Stimulated activated naive B cell treated with anti-CD40 and anti-IgM and Interleukin-4, amounts not matched to agents 10 μg/mL and 1 μg/mL and 100 μg/mL, for 72 hours (primary cell): ENCODE data around the gene ILK.

Source experiments
- ATAC-seq, 2 donors: fragments of 150-1000 bp; cut with Tn5 transposase; replicated peaks; 2 replicates each; pipeline ENCODE4 v1.10.0; 2021; ENCODE audit warnings: moderate library complexity in 1 of 2
- DNase-seq: peaks from one replicate; pipeline ENCODE4 v3.0.0; 2021
- H3K27ac Mint-ChIP-seq: one replicate; pipeline ENCODE4 v1.8.0; 2022; ENCODE audit warnings: mild to moderate bottlenecking, mixed read lengths
- H3K27me3 Mint-ChIP-seq, 2 donors: one replicate each; pipeline ENCODE4 v1.8.0; 2022; ENCODE audit warnings: mixed read lengths in 2 of 2
- H3K36me3 Mint-ChIP-seq, 2 donors: one replicate each; pipeline ENCODE4 v1.8.0; 2022; ENCODE audit warnings: mixed read lengths in 2 of 2, mild to moderate bottlenecking in 1 of 2
- H3K4me1 Mint-ChIP-seq, 2 donors: one replicate each; pipeline ENCODE4 v1.8.0; 2022; ENCODE audit warnings: mixed read lengths in 2 of 2, mild to moderate bottlenecking in 1 of 2
- H3K4me3 Mint-ChIP-seq, 2 donors: one replicate each; pipeline ENCODE4 v1.8.0; 2022; ENCODE audit warnings: mild to moderate bottlenecking in 2 of 2, mixed read lengths in 2 of 2, moderate library complexity in 1 of 2
- H3K9me3 Mint-ChIP-seq, 2 donors: one replicate each; pipeline ENCODE4 v1.8.0; 2022; ENCODE audit warnings: mixed read lengths in 2 of 2, mild to moderate bottlenecking in 1 of 2

ILK gene

DNA sequence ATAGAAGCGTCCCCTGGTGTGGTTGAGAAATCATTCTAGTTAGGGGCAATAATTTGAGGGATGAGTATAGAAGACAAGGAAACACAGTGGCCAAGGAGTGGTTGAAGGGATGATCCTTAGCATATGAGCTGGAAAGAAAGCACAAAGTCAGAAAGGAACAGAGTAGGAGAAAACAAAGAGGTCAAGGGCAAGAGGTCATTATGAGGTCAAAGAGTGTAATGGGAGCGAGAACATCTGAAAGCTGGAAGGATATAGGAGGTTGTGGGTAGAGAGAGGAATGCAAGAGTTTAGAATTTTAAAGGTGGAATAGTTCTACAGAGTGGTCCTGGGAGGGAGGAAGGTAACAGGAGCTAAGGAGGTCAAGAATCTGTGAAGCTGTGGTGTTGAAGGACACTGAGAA is 50.1 kb downstream of the ILK start:
- no peak overlapping the region for H3K27ac Mint-ChIP-seq
- peaks cover 7 to 12% of the 10 kb centered on the region in 2 donors for H3K4me1 Mint-ChIP-seq
- H3K4me3 Mint-ChIP-seq: no peak overlapping the region
- H3K27me3 Mint-ChIP-seq: peaks cover 13% of the 10 kb centered on the region in 2 donors
- DNase-seq (no peak), ATAC-seq (no peak)
- no peaks in the 10 kb centered on the region for H3K36me3 Mint-ChIP-seq
- no peaks in the 10 kb centered on the region for H3K9me3 Mint-ChIP-seq

DNA sequence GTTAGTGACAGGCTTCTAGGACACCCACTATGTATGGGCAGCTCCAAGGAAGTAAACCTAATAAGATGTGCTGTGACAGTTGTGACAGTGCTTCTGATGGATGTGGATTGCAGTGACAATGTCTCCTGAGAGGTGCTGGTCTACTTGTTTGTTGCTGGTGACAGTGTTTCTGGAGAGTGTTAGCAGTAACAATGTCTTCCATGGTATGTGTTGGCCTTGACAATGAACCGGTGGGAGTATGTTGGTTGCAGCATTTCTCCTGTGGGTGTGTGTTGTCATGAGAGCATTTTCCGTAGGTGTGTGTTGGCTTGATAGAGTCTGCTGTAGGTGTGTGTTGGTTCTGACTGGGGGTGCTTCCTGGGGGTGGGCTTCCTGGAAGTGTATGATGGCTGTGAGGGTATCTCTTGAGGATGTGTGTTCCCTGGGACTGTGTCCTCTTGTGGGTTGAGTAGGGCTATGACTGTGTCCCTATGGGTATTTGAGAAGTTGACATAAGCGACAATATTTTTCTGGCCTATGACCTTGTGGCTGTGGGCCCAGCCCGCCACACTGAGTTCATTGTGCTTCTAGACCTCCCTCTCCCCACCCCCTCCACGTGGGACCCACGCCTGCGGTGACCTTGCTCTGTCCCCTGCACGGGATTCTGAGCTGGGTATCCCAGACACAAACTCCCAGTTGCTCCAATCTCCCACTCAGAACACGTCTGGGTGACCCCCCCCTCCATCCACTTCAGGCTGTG is 50.9 kb downstream of the ILK start:
- no peak for DNase-seq
- H3K27me3 Mint-ChIP-seq: peaks cover 13% of the 10 kb centered on the region in 2 donors
- H3K9me3 Mint-ChIP-seq: no peaks in the 10 kb centered on the region
- no peak overlapping the region for H3K27ac Mint-ChIP-seq
- H3K4me1 Mint-ChIP-seq: peaks cover 7 to 12% of the 10 kb centered on the region in 2 donors
- H3K36me3 Mint-ChIP-seq: no peaks in the 10 kb centered on the region
- peak in 1 of 2 donors; percentile 11 for ATAC-seq
- no peak overlapping the region for H3K4me3 Mint-ChIP-seq

DNA sequence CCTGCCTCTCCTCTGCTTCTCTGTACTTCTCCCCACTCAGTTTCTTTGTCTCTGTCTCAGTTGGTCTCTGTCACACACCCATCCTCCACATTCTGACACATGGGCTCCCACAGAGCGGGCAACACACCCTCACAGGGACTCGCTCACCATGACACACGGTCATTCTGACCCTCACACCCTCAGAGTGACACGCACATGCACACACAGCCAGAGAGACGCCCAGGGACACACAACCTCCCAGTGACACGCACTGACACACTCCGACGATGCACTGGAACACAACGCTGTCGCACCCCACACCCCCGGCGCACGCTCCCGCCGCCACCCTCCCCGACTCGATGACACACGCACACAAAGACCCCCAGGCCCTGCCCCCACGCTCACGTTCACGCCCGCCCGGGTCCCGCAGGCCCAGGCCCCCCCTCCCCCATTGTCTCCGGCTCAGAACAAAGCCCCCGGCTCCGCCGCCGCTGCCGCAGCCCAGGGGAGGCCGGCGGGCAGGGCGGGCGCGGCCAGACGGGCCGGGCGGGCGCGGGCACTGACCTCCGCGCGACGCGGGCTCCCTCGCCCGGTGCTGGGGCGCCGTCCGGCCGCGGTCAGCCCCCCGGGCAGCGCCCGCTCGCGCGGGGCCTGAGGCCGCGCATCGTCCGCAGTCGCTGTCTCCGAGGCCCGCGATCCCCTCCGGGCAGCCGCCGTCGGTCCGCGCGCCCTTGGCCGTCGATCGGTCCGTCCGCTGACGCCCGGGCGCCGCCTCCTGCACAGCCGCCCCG is 51.6 kb downstream of the ILK start:
- no peak overlapping the region for H3K4me3 Mint-ChIP-seq
- ATAC-seq: peak; percentile 46 to 47
- no peaks in the 10 kb centered on the region for H3K9me3 Mint-ChIP-seq
- no peak overlapping the region for H3K27ac Mint-ChIP-seq
- no peak for DNase-seq
- H3K27me3 Mint-ChIP-seq: peaks cover 13% of the 10 kb centered on the region in 2 donors
- peaks cover 7 to 12% of the 10 kb centered on the region in 2 donors for H3K4me1 Mint-ChIP-seq
- no peaks in the 10 kb centered on the region for H3K36me3 Mint-ChIP-seq

DNA sequence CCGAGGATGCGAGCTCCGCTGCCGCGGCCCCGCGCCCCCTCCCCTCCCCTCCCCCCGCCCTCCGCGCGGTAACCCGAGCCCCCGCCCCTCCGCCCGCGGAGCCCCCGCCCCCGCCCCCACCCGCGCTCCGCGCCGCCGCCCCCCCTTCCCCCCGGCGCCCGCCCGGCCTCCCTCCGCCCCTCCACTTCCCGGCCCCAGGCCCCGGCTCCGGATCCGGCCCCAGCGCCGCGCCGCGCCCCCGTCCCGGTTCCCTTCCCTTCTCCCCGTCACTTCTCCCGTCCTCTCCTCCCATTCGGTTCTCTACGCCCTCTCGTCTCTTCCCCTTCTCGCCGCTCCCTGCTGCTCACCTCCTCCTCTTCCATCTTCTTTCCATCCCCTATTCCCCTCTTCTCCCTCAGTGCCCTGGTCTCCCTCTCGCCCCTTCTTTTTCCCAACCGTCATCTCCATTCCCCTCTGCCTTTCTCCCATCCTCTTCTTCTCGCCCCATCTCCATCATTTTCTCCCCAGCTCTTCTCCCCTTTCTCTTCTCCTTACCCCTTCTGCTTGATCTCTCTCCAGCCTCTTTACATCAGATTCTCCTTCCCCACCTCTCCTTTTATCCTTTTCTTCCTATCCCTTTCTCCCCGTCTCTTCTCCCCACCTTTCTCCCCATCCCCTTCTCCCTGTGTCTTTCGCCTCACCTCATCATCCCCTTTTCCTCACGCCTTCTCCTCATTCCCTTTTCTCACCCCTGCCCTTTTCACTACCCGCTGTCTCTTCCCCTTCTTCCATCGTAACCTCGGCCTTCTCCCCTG is 52.4 kb downstream of the ILK start, which contains the start of gene DCHS1:
DCHS1 (minus strand) TSS at position 20 of the 794 bp plus-strand sequence. CDS start 14,196 bp downstream, outside the sequence.
- Mint-ChIP-seq H3K4me1 (peaks cover 7 to 12% of the 10 kb centered on the region in 2 donors), H3K27me3 (peaks cover 13% of the 10 kb centered on the region in 2 donors), H3K27ac (peak within 1 kb of the TSS; percentile 56), H3K36me3 (no peaks in the 10 kb centered on the region), H3K4me3 (peak within 1 kb of the TSS; percentile 78 to 80), H3K9me3 (no peaks in the 10 kb centered on the region)
- peak in 1 of 2 donors; percentile 15 for ATAC-seq
- DNase-seq: no peak

DNA sequence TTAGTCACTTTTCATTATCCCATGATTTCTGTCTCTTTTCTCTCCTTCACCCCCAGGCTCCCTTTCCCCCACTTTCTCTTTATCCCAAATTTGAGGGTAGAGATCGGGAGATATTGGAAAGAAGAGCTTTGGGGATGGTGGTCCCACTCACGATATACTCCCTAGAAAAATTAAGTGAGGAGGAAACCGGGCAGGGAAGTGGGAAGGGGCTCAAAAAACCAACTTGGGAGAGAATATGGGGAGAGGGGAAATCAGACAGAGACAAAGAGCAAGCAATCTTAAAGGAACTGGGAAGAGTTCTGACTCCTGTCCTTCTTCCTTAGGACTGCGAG is 53.0 kb downstream of the ILK start:
- no peaks in the 10 kb centered on the region for H3K9me3 Mint-ChIP-seq
- H3K36me3 Mint-ChIP-seq: no peaks in the 10 kb centered on the region
- peaks cover 13% of the 10 kb centered on the region in 2 donors for H3K27me3 Mint-ChIP-seq
- no peak overlapping the region for H3K27ac Mint-ChIP-seq
- H3K4me1 Mint-ChIP-seq: peaks cover 7 to 12% of the 10 kb centered on the region in 2 donors
- no peak for DNase-seq
- ATAC-seq: no peak
- H3K4me3 Mint-ChIP-seq: peak overlapping the region; percentile 78 to 80

DNA sequence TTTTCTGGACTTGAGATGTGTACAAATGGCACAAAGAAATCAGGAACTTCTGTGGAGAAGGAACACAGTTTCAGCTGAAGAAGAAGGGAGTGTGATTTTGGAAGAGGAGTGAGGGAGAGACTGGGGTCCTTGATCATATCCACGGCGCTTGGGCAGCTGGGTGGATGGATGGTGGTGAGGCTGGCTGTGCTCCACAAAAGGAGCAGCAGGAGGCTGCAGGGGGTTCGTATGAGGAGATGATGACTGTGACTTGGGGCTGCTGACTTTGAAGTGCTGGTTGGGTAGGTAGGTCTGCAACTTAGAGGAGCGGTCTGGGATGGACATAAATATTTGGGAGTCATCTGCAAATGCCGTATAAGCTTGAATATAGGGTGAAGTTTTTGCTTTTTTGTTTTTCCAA is 53.4 kb downstream of the ILK start:
- Mint-ChIP-seq H3K27me3 (peaks cover 13% of the 10 kb centered on the region in 2 donors), H3K4me1 (peaks cover 7 to 12% of the 10 kb centered on the region in 2 donors), H3K4me3 (no peak overlapping the region), H3K36me3 (no peaks in the 10 kb centered on the region), H3K27ac (no peak overlapping the region), H3K9me3 (no peaks in the 10 kb centered on the region)
- no peak for ATAC-seq
- no peak for DNase-seq

DNA sequence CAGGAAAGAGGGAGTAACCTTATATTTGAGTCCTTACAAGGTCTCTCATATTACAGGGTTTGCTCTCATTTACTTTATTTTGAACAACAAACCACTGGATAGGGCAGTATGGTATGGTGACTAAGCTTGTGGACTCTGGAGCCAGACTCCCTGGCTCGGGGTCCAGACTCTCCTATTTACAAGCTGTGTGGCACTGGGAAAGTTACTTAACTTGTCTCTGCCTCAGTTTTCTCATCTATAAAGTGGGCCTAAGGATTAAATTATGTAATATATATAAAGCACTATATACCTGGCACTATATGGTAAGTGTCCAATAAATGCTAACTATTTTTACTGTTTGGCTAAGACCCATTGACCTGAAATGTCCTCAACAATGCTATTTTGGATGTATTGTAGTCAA is 53.8 kb downstream of the ILK start:
- Mint-ChIP-seq H3K36me3 (no peaks in the 10 kb centered on the region), H3K4me3 (no peak overlapping the region), H3K27me3 (peaks cover 13% of the 10 kb centered on the region in 2 donors), H3K27ac (no peak overlapping the region), H3K9me3 (no peaks in the 10 kb centered on the region), H3K4me1 (peaks cover 7 to 12% of the 10 kb centered on the region in 2 donors)
- no peak for ATAC-seq
- DNase-seq: no peak

DNA sequence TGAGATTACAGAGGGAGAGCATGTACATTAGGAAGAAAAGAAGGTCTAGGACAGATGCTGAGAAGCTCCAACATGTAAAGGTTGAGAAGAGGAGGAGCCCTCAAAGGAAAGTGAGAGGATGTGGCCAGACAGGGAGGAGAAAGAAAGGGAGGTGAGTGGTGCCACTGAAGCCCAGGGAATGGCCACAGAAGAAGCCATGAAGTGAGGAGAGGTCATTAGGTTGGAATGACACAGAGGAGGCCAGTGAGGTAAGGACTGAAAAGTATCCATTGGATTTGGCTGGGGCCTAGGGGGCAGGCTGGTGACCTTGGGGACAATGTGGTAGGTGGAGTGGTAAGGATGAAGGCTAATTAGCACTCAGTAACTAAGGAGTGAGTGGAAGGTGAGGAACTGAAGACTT is 55.1 kb downstream of the ILK start:
- Mint-ChIP-seq H3K4me1 (peaks cover 7 to 12% of the 10 kb centered on the region in 2 donors), H3K27ac (no peak overlapping the region), H3K4me3 (no peak overlapping the region), H3K27me3 (peaks cover 13% of the 10 kb centered on the region in 2 donors), H3K9me3 (no peaks in the 10 kb centered on the region), H3K36me3 (no peaks in the 10 kb centered on the region)
- DNase-seq: no peak
- ATAC-seq: no peak
